HCT116 (cell line): Measurements from ENCODE around the gene CCDC138. TPM values are rescaled to one million over a fixed set of nuclear protein-coding genes. Genes with fewer than 3 reads are reported as not detected.

Experiments
- ATAC-seq: fragments of 200-7000 bp; cut with Tn5 transposase; 2 replicates; pipeline ENCODE4 v1.9.1; 2020; ENCODE audit warnings: mild to moderate bottlenecking, moderate library complexity
- BruUV-seq: library from RNA; stranded (reverse); fragments of 400-500 nt; replicated peaks from 2 replicates; lab custom pipeline; 2021; lab: Mats Ljungman, UMichigan
- CTCF ChIA-PET: fragments of 300-600 bp; sonication (Branson Sonifier 250); formaldehyde crosslinking; loops from one replicate; lab custom pipeline; 2021; ENCODE audit warnings: antibody characterized with exemption; lab: Charles Lee
- POLR2A ChIA-PET: fragments of 300-600, 350-600 bp; sonication (Branson Sonifier 250); formaldehyde crosslinking; loops from one replicate; lab custom pipeline; 2021; ENCODE audit warnings: antibody characterized with exemption; lab: Charles Lee
- RAD21 ChIA-PET, 2 experiments: fragments of 300-600 bp; sonication (Branson Sonifier 250); formaldehyde crosslinking; loops; one replicate each; lab custom pipeline; 2023; ENCODE audit warnings: low total read pairs in 2 of 2; ENCODE audit not compliant: uncharacterized antibody in 2 of 2, unreplicated experiment in 2 of 2, low non-redundant PET in 1 of 2; lab: Charles Lee
- DNase-seq: peaks from one replicate; pipeline ENCODE4 v3.0.0-alpha.2; 2010; ENCODE audit warnings: low read depth, low spot score
- H2AFZ ChIP-seq: fragments of 200-600 bp; shearing (Covaris generic), sonication (generic); 2 replicates; pipeline ENCODE4 v1.6.1; 2017; ENCODE audit warnings: low read depth, mixed run types, mixed read lengths, antibody characterized with exemption, low read length; ENCODE audit not compliant: poor library complexity, severe bottlenecking
- H3K27ac ChIP-seq: 2 replicates; pipeline ENCODE4 v1.5.1; 2012; ENCODE audit warnings: low read depth, low read length
- H3K27me3 ChIP-seq: fragments of 200-600 bp; sonication (generic); 2 replicates; pipeline ENCODE4 v1.6.1; 2016; ENCODE audit warnings: mixed run types, low read length, mixed read lengths; ENCODE audit not compliant: insufficient read depth
- H3K36me3 ChIP-seq, 2 experiments: fragments of 200-500 bp in 1 of 2; fragments of 200-600 bp in 1 of 2; sonication (Bioruptor generic) in 1 of 2; sonication (generic) in 1 of 2; 2 replicates each; pipeline versions ENCODE4 v1.5.1 to v1.6.1; 2014 to 2016; ENCODE audit warnings: low read length in 2 of 2, inconsistent platforms in 1 of 2, mixed read lengths in 1 of 2, mixed run types in 1 of 2; ENCODE audit not compliant: insufficient read depth in 2 of 2, control insufficient read depth in 1 of 2
- H3K4me1 ChIP-seq, 2 experiments: fragments of 200-600 bp in 1 of 2; sonication (generic) in 1 of 2; 2 replicates each; pipeline versions ENCODE4 v1.5.1 to v1.6.1; 2012 to 2017; ENCODE audit warnings: low read length in 2 of 2, inconsistent platforms in 1 of 2, mild to moderate bottlenecking in 1 of 2, mixed read lengths in 1 of 2, mixed run types in 1 of 2, moderate library complexity in 1 of 2; ENCODE audit not compliant: insufficient read depth in 2 of 2, control insufficient read depth in 1 of 2
- H3K4me2 ChIP-seq: fragments of 200-600 bp; sonication (generic); 2 replicates; pipeline ENCODE4 v1.6.1; 2017; ENCODE audit warnings: mixed run types, low read length, mixed read lengths
- H3K4me3 ChIP-seq, 2 experiments: fragments of 200-600 bp in 1 of 2; sonication (generic) in 1 of 2; replicated peaks in 1 of 2; 2 replicates each; pipeline ENCODE4 v1.5.1; 2011 to 2016; ENCODE audit warnings: low read length in 2 of 2, control low read depth in 1 of 2, low read depth in 1 of 2, mild to moderate bottlenecking in 1 of 2, mixed read lengths in 1 of 2, mixed run types in 1 of 2
- H3K79me2 ChIP-seq: fragments of 200-600 bp; sonication (generic); 2 replicates; pipeline ENCODE4 v1.6.1; 2017; ENCODE audit warnings: mild to moderate bottlenecking, mixed run types, low read length, moderate library complexity, mixed read lengths; ENCODE audit not compliant: insufficient read depth
- H3K9ac ChIP-seq: fragments of 200-600 bp; sonication (generic); 2 replicates; pipeline ENCODE4 v1.6.1; 2016; ENCODE audit warnings: low read length, mixed read lengths
- H3K9me2 ChIP-seq: fragments of 200-600 bp; sonication (generic), shearing (Covaris generic); 2 replicates; pipeline ENCODE4 v1.6.1; 2017; ENCODE audit warnings: mixed run types, mild to moderate bottlenecking, moderate library complexity; ENCODE audit not compliant: insufficient read depth
- H3K9me3 ChIP-seq, 2 experiments: fragments of 200-500 bp in 1 of 2; fragments of 200-600 bp in 1 of 2; sonication (Bioruptor generic) in 1 of 2; sonication (generic) in 1 of 2; 2 replicates each; pipeline ENCODE4 v1.6.1; 2014 to 2017; ENCODE audit warnings: low read length in 2 of 2, mixed read lengths in 2 of 2, inconsistent platforms in 1 of 2, low read depth in 1 of 2, mild to moderate bottlenecking in 1 of 2, mixed run types in 1 of 2, moderate library complexity in 1 of 2; ENCODE audit not compliant: control insufficient read depth in 1 of 2, insufficient read depth in 1 of 2
- H4K20me1 ChIP-seq: fragments of 200-600 bp; sonication (generic), shearing (Covaris generic); 2 replicates; pipeline ENCODE4 v1.6.1; 2017; ENCODE audit warnings: mixed run types, mild to moderate bottlenecking, moderate library complexity; ENCODE audit not compliant: insufficient read depth
- CBX3 ChIP-seq: IDR thresholded peaks from 2 replicates; pipeline ENCODE4 v1.6.1; 2012; ENCODE audit warnings: low read depth
- EGR1 ChIP-seq: IDR thresholded peaks from 2 replicates; pipeline ENCODE4 v1.6.1; 2012; ENCODE audit warnings: low read depth
- FOSL1 ChIP-seq: IDR thresholded peaks from 2 replicates; pipeline ENCODE4 v1.6.1; 2012; ENCODE audit warnings: low read depth
- JUND ChIP-seq: IDR thresholded peaks from 2 replicates; pipeline ENCODE4 v1.6.1; 2012
- MAX ChIP-seq: IDR thresholded peaks from 2 replicates; pipeline ENCODE4 v1.6.1; 2012
- POLR2A ChIP-seq: IDR thresholded peaks from 2 replicates; pipeline ENCODE4 v1.7.0; 2011; ENCODE audit warnings: borderline replicate concordance; ENCODE audit not compliant: insufficient read depth, insufficient read length; ENCODE audit errors: extremely low read depth
- RAD21 ChIP-seq: IDR thresholded peaks from 2 replicates; pipeline ENCODE4 v1.6.1; 2012; ENCODE audit warnings: low read depth, mild to moderate bottlenecking
- REST ChIP-seq: IDR thresholded peaks from 2 replicates; pipeline ENCODE4 v1.6.1; 2012; ENCODE audit warnings: low read depth
- SRF ChIP-seq: IDR thresholded peaks from 2 replicates; pipeline ENCODE4 v1.6.1; 2012; ENCODE audit warnings: low read depth
- TCF7L2 ChIP-seq: IDR thresholded peaks from 2 replicates; pipeline ENCODE4 v1.7.0; 2011; ENCODE audit warnings: borderline replicate concordance, inconsistent platforms; ENCODE audit not compliant: insufficient read depth, insufficient read length; ENCODE audit errors: extremely low read depth
- ZFX ChIP-seq: fragments of 450-650 bp; IDR thresholded peaks from 2 replicates; pipeline ENCODE4 v1.6.1; 2017
- ZNF274 ChIP-seq: fragments of 200-500 bp; sonication (Bioruptor generic); IDR thresholded peaks from 2 replicates; pipeline ENCODE4 v1.6.1; 2014; ENCODE audit warnings: mild to moderate bottlenecking, low read depth, low read length, inconsistent platforms
- intact Hi-C: fragments of 100-400 bp; cut with micrococcal nuclease; formaldehyde crosslinking; loops from 2 replicates; pipeline ENCODE4 v1.10.0; 2022
- total RNA-seq: library from RNA; stranded (reverse); gene quantifications from one replicate; pipeline ENCODE4 v1.2.1, GENCODE V29; 2021; ENCODE audit not compliant: unreplicated experiment
- TF ChIP-seq, protein P1 (sequence below): IDR thresholded peaks from 2 replicates; pipeline ENCODE4 v1.6.1; 2012
- TF ChIP-seq, protein P2 (sequence below): IDR thresholded peaks from 2 replicates; pipeline ENCODE4 v1.6.1; 2011; ENCODE audit warnings: mild to moderate bottlenecking, low read length, moderate library complexity; ENCODE audit not compliant: insufficient replicate concordance; ENCODE audit errors: extremely low read depth
- TF ChIP-seq, protein P3 (sequence below), 3 experiments: fragments of 200-600 bp in 1 of 3; sonication (generic) in 1 of 3; IDR thresholded peaks in 2 of 3; conservative IDR thresholded peaks in 1 of 3; 2 replicates each; pipeline ENCODE4 v1.5.1; 2012 to 2017; ENCODE audit warnings: low read depth in 2 of 3, low read length in 2 of 3, antibody characterized with exemption in 1 of 3, borderline replicate concordance in 1 of 3, control low read depth in 1 of 3, mild to moderate bottlenecking in 1 of 3, mixed read lengths in 1 of 3, mixed run types in 1 of 3, moderate library complexity in 1 of 3; ENCODE audit not compliant: insufficient read depth in 1 of 3

The CCDC138 gene
- total RNA-seq, 1 experiment from 2014 or later = 13.4 TPM

- no peaks in the 10 kb centered on the region for H3K9me2 ChIP-seq
- no peaks in the 10 kb centered on the region for H4K20me1 ChIP-seq
- H3K27me3 ChIP-seq = no peaks in the 10 kb centered on the region
- H3K4me2 ChIP-seq = no peak overlapping the region
- POLR2A ChIA-PET = no interaction called here
- RAD21 ChIA-PET = no interaction called here
- DNase-seq (no peak), ATAC-seq (no peak)
- H2AFZ ChIP-seq = no peak overlapping the region
- H3K27ac ChIP-seq = no peak overlapping the region
- TF ChIP-seq, protein P1, sequence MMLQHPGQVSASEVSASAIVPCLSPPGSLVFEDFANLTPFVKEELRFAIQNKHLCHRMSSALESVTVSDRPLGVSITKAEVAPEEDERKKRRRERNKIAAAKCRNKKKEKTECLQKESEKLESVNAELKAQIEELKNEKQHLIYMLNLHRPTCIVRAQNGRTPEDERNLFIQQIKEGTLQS = no peak
- TF ChIP-seq, protein P2, sequence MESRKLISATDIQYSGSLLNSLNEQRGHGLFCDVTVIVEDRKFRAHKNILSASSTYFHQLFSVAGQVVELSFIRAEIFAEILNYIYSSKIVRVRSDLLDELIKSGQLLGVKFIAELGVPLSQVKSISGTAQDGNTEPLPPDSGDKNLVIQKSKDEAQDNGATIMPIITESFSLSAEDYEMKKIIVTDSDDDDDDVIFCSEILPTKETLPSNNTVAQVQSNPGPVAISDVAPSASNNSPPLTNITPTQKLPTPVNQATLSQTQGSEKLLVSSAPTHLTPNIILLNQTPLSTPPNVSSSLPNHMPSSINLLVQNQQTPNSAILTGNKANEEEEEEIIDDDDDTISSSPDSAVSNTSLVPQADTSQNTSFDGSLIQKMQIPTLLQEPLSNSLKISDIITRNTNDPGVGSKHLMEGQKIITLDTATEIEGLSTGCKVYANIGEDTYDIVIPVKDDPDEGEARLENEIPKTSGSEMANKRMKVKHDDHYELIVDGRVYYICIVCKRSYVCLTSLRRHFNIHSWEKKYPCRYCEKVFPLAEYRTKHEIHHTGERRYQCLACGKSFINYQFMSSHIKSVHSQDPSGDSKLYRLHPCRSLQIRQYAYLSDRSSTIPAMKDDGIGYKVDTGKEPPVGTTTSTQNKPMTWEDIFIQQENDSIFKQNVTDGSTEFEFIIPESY = no peak
- TF ChIP-seq SRF (no peak), ZFX (no peak), FOSL1 (no peak), ZNF274 (no peak), JUND (no peak), RAD21 (no peak), REST (no peak), POLR2A (no peak), CBX3 (no peak), MAX (no peak), EGR1 (no peak), TCF7L2 (no peak)
- TF ChIP-seq, protein P3, sequence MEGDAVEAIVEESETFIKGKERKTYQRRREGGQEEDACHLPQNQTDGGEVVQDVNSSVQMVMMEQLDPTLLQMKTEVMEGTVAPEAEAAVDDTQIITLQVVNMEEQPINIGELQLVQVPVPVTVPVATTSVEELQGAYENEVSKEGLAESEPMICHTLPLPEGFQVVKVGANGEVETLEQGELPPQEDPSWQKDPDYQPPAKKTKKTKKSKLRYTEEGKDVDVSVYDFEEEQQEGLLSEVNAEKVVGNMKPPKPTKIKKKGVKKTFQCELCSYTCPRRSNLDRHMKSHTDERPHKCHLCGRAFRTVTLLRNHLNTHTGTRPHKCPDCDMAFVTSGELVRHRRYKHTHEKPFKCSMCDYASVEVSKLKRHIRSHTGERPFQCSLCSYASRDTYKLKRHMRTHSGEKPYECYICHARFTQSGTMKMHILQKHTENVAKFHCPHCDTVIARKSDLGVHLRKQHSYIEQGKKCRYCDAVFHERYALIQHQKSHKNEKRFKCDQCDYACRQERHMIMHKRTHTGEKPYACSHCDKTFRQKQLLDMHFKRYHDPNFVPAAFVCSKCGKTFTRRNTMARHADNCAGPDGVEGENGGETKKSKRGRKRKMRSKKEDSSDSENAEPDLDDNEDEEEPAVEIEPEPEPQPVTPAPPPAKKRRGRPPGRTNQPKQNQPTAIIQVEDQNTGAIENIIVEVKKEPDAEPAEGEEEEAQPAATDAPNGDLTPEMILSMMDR (IDR thresholded peaks at IDR 0.05 in 2 of 3, conservative IDR thresholded peaks at IDR 0.05 in 1 of 3; ENCODE audit: borderline replicate concordance in 1 of 3, insufficient read depth in 1 of 3, low read depth in 2 of 3, low read length in 2 of 3) = no peak
- no peaks in the 10 kb centered on the region for H3K79me2 ChIP-seq
- H3K4me1 ChIP-seq = peaks cover 4 to 22% of the 10 kb centered on the region in 2 experiments; a peak in 3 of 4 replicates
- no peak overlapping the region for H3K4me3 ChIP-seq
- intact Hi-C loops = no loop called here
- H3K9me3 ChIP-seq = no peaks in the 10 kb centered on the region
- no peaks in the 10 kb centered on the region for H3K36me3 ChIP-seq
- CTCF ChIA-PET = no interaction called here
- no TSS peak for BruUV-seq
- H3K9ac ChIP-seq = no peak overlapping the region
Measured at GRCh38 chr2:108919571-108920373, 133.2 kb downstream of the CCDC138 start.
